HG02759 (cell line): Measurements from ENCODE around the gene HOXB8.

ENCODE experiments used
- ATAC-seq: cut with Tn5 transposase; IDR thresholded peaks from one replicate; pipeline ENCODE4 v1.9.1; 2021; ENCODE audit warnings: mild to moderate bottlenecking, moderate library complexity; ENCODE audit not compliant: unreplicated experiment

The HOXB8 gene

GRCh38 chr17:48615047-48615962, at the start of gene HOXB8:
TSS of gene HOXB8 (minus strand) at chr17:48615292. CDS start at chr17:48614704, 588 bp downstream.
- no peak for ATAC-seq

DNA sequence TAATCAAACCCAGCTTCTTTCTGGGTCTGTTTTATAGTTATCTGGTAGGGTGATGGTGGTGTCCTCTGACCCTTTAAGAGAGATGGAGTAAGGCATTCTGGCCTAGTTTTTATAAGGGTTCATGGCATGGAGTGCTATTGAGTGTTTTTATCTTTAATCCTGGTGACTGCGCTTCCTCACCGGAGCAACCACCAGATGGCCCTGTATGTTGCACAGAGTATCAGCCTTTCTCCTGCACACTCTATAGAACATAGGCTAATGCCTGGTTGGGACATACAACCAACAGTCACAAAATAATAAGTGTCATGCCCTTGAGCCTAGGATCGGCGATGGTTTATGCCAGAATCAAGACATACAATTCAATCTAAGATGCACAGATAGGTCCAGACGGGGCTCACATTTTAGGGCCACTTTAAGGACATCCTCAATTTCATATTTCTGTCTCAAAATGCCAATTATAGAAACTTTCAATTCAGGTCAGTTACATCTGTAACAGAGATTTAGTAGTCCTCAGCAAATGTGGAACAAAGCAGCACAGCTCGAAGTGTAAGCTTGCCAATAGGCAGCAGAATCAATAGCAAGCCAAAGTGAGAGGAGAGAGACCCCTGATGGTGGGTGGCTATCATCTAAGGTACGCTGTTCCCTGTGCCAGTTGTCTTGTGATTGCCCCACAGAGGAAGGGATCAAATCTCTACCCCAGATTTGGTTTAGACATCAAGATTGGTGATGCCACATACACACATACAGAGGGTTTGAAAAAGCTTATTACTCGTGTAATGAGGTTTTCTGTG, 48.2 kb upstream of the HOXB8 start:
- no peak for ATAC-seq

DNA sequence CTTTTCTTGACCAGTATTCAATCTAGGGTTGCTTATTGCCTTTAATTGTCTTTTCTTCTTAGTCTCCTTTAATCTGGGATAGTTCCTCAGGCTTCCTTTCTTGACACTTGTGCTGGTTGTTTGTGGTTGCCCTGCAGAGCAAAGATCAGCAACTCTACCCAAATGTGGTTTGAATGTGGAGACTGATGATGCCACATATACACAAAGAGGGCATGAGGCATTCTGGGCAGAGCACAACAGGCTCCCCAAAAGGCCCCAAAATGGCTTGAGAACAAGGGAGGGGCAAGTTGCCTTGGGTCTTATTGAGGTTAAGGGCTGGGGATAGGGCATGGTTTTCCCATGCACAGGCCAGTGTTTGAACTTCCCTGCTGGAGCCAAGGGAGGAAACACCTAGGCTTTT, 40.8 kb upstream of the HOXB8 start:
- ATAC-seq = no peak

DNA sequence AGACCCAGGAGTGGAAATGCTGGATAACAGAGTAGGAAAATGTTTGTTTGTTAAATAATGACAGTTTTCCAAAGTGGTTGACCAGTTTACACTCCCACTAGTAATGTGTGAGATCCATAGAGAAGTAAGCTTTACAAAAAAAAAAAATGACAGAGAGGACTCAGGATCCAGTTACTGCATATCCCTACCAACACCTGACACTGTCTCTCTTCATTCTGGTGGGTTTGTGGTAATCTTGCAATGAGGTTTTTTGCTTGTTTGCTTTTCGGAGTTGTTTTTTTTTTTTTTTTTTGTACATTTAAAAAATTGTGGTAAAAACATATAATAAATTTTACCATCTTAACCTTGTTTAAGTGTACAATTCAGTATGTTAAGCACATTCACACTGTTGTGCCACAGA, 34.6 kb upstream of the HOXB8 start:
- no peak for ATAC-seq

- no peak for ATAC-seq
Measured at GRCh38 chr17:48647963-48648245, 32.8 kb upstream of the HOXB8 start.

GRCh38 chr17:48647103-48647962, 32.2 kb upstream of the HOXB8 start:
- no peak for ATAC-seq

- no peak for ATAC-seq
Measured at GRCh38 chr17:48646183-48647102, 31.4 kb upstream of the HOXB8 start.

GRCh38 chr17:48645639-48646182, 30.6 kb upstream of the HOXB8 start:
- no peak for ATAC-seq

DNA sequence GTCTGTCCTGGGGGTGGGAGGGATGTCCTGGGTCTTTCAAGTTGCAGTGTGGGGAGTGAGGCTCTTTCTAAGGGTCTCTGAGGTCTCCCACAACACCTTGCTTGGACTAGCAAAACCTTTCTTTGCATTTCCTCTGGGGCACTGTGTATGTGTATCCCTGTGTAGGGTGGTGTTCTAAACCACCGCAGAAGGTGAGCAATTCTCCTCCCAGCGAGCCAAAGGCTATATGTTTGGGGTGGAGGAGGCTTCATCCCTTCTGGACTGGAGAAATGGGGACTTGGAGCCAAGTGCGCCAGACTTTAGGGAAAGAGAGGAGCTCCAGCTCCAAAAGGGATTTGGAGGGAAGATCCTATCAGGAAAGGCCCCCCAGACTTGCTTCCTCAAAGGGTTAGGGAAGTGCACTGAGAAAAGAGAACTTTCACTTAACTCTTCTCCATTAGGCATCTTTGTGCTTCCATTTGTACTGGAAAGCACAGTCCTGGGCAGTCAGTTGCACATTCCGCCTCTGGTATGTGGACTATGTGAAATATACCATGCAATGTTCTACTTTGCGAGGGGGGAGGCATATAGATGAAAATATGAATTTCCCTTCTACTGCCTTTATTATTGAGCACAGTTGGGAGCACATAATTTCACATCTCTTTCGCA, 29.9 kb upstream of the HOXB8 start:
- ATAC-seq = no peak

DNA sequence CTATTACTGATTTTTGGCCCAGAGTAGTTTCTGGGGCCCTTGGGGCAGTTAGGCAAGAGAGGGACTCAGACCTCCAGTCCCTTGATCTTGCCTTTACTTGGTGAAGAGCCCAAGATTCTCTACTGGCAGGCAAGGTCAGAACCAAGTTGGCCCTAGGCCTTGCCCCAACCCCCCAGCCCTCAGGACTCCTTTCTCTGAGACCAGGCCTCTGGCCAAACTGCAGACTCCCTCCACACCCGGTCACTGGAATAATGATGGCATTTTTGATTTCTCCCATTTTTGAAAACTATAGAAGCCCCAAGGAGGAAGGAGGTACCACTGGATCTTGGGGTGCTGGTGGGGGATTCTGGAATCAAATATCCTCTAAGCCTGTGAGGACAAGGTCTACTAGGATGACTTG, 29.1 kb upstream of the HOXB8 start:
- no peak for ATAC-seq

DNA sequence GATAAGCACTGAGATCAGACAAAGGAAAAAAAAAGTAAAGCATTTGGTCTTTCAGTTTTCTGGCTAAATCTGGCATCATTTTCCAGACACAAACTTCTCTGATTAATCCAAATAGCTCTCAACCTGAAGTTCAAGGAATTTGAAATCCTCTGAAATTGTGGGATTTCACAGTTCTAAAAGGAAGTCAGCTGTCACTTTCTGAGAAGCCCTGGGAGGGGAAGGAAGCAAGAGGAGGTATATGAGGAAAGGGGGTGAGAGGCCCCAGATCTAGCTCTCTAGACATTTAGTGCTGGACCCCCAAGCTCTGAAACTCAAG, 28.6 kb upstream of the HOXB8 start:
- ATAC-seq = no peak

- ATAC-seq = no peak
Measured at GRCh38 chr17:48642843-48643696, 28.0 kb upstream of the HOXB8 start.

GRCh38 chr17:48642059-48642842, 27.2 kb upstream of the HOXB8 start:
- ATAC-seq = no peak

DNA sequence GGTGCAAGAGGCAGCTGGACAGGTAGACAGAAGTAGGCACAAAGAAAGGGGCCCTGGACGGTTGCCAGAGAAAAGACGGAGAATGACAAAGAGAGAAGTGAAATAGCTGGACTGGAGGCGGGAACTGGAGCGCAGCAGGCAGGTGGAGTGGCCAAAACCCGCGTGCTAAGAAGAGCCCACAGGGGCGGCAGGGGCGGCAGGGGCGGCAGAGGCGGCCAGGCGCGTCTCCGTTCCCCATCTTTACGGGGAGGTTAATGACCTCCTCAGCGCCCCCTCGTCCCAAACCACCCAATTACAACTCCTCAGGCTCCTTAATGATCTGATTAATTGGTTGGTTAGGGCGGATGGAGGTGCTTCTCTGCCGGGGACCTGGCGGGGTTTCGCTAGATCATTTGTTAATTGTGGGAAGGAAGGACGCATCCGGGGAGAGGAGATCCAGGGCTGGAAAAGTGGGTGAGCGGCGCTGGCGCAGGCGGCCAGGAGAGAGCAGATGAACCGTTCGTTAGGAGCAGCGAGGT, 26.5 kb upstream of the HOXB8 start:
- ATAC-seq = no peak

- no peak for ATAC-seq
Measured at GRCh38 chr17:48640858-48641180, 25.7 kb upstream of the HOXB8 start.

DNA sequence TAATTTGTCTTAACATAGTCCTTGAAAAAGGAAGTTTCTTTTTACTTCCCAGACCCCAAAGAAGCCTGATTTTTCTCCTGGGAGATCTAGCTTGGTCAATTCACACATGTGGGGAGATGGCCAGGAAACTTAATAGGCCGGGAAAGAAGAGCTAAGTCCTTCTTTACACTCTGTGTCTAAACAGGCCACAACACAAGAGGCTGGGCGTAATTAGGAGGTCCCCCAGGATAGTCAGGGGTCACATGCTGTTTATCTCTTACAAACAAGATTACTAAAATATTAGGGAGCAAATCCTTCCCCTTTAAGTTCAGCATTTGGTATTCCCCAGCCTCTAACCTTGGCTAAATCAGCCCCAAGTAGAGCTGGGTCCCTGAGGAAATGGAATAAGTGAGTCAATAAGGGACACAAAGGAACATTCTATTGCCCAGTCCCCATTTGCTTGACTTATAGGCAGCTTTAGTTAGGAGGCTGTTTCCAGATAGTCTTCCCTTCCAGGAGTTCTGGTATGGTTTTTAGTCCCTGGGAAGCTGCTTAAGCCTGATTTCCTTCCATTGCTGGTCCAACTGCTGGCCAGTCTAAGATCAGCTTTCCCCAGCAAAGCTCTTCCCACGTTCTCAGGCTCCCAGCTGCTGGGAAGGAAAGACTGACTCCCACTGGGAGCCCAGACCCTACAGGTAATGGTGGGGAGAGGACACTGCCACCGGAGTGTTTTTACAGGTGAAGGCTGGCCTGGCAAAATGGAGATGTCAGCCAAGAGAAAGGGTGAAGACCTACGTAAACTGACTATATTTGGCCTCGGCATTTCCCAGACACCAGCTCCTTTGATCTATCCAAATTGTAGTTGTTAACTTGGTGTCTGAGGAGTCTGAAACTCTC, 25.1 kb upstream of the HOXB8 start:
- ATAC-seq = no peak

DNA sequence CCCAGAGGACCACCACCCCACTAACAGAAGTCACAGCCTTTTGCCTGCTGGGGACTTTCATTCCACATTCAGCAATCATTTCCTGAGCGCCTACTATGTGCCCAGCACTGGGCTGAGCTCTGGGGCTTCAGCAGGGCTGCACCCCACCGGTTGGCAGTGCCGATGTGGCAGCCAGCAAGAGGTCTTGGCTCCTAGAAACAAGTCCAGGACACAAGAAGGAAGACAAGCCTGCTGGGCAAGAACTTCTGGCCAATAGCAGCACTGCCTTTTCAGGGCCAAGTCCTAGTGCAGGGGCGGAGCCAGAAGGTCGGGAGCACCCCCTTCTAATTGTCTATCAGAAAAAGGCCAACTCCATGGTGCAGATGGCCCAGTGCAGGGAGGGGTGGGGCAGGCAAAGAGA, 24.0 kb upstream of the HOXB8 start:
- ATAC-seq = no peak
